GM21528 (cell line): ENCODE measurements around the gene DERL3.

Experiments used
- ATAC-seq: cut with Tn5 transposase; IDR thresholded peaks from one replicate; pipeline ENCODE4 v1.9.1; 2021; ENCODE audit warnings: mild to moderate bottlenecking, moderate library complexity; ENCODE audit not compliant: unreplicated experiment, low FRiP score

DERL3 gene

GRCh38 chr22:23786261-23786710, 52.5 kb downstream of the DERL3 start:
- no peak for ATAC-seq
